KG1 (cell line): ENCODE results near the gene NT5E.
"Not testable (repeated sequence)": the region's sequence is repeated elsewhere in the genome, so short reads cannot be mapped to it uniquely, and the experiment has no call there.

Experiments
- DNase-seq: peaks from one replicate; lab custom pipeline; 2025; lab: John Stamatoyannopoulos, UW

Gene NT5E

GRCh38 chr6:85493389-85493788 lies 43.5 kb downstream of the NT5E start:
- DNase-seq, result no peak

- no peak for DNase-seq
These were observed 45.0 kb downstream of the NT5E start for GRCh38 chr6:85494547-85495536.

GRCh38 chr6:85496009-85496579 lies 46.2 kb downstream of the NT5E start:
- DNase-seq, result no peak

- no peak for DNase-seq
These were observed 47.0 kb downstream of the NT5E start for GRCh38 chr6:85496856-85497255.

GRCh38 chr6:85498596-85499258 lies 48.8 kb downstream of the NT5E start:
- DNase-seq, result peak; percentile 23

GRCh38 chr6:85506441-85507093 lies 56.7 kb downstream of the NT5E start:
- no peak for DNase-seq

- no peak for DNase-seq
These were observed 66.3 kb downstream of the NT5E start for GRCh38 chr6:85516168-85516567.

GRCh38 chr6:85524281-85524680 lies 74.4 kb downstream of the NT5E start:
- DNase-seq, result not testable (repeated sequence)

- DNase-seq, result no peak
These were observed 87.2 kb downstream of the NT5E start for GRCh38 chr6:85537055-85537494.

GRCh38 chr6:85544776-85545175 lies 94.9 kb downstream of the NT5E start:
- no peak for DNase-seq
